GM12801 (cell line): Measurements from ENCODE around the gene PIK3R6.

Experiments
- TF ChIP-seq, protein P1 (sequence below): IDR thresholded peaks from one replicate; pipeline ENCODE4 v1.5.1; 2011; ENCODE audit warnings: control low read depth; ENCODE audit not compliant: insufficient read length; ENCODE audit errors: extremely low read depth

Gene PIK3R6

DNA sequence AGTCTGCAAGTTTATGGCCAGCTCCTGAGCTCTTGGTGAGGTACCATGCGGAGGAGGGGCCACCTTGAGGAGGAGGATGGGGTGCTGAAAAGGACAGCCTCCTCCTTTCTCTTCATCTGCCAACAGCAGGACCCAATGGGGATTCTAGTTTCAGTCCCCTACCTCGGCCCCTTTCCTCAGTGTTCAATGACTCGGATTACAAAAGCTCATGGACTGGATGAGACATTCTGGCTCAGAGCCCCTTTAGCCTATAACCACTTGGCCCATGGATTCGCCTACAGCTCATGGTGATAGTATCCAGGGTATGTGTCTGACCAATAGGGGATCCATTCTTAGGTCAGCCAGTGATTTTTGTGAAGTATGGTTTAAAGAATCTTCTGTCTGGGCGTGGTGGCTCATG, 8.5 kb upstream of the PIK3R6 start:
- TF ChIP-seq, protein P1, sequence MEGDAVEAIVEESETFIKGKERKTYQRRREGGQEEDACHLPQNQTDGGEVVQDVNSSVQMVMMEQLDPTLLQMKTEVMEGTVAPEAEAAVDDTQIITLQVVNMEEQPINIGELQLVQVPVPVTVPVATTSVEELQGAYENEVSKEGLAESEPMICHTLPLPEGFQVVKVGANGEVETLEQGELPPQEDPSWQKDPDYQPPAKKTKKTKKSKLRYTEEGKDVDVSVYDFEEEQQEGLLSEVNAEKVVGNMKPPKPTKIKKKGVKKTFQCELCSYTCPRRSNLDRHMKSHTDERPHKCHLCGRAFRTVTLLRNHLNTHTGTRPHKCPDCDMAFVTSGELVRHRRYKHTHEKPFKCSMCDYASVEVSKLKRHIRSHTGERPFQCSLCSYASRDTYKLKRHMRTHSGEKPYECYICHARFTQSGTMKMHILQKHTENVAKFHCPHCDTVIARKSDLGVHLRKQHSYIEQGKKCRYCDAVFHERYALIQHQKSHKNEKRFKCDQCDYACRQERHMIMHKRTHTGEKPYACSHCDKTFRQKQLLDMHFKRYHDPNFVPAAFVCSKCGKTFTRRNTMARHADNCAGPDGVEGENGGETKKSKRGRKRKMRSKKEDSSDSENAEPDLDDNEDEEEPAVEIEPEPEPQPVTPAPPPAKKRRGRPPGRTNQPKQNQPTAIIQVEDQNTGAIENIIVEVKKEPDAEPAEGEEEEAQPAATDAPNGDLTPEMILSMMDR: no peak

DNA sequence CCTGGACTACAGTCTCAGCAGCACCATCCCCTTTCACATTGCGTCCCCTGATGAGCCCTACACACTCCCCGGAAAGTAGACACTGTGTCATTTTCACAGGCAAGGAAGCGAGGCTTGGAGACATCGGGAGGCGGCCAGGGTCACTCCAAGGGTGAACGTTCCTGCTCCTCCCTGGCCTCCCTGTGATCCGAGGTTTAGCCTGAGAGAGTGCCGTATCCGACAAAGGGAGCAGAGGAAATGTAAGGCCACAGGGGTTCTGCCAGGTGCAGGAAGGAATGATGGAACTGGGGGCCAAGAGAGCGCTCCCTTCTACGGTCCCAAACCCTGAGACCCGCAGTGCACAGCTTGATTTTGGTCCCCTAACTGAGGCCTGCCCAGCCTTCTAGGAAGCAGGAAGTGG, 8.0 kb upstream of the PIK3R6 start:
- TF ChIP-seq, protein P1: no peak

DNA sequence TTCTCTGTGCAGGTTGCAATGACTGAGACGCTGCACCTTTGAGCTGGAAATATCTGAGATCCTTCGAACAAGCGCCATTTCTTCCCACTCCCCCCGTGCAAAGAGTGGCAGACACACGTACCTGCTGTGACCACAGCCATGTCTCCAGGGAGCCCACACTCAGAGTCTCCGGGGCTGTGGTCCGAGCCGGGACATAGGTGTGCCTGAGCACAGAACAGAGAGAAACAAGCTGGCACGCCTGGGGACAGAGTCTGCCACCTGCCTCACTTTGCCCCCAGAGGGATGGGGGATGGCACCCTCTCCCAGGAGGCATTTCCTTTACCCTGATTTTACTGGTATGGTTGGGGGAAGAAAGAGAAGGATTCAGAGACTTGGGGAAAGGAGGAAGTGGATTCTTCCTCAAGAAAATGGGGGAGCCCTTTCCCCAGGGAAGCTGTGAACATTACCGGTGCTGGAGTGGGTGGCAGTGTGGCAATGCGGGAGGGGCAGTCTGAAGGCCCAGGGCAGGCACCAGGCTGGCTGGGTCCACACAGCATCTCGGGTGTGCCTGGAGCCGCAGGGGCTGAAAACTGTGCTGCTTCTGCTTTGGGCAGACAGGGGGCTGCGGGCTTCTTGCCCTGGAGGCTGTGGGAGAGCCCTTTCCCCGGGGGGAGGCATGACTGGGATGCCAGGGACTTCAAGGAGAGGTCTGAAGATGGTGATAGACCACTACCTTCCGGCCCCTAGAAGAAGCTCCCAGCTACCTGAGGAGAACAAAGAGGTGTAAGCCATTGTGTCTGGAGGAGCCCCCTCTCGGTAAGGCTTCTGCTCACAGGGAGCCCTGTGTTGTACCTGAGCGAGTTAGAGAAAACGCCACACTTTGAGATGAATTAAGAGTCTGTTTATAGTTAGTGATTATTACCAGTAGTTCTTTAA, 6.6 kb upstream of the PIK3R6 start:
- TF ChIP-seq, protein P1: no peak

DNA sequence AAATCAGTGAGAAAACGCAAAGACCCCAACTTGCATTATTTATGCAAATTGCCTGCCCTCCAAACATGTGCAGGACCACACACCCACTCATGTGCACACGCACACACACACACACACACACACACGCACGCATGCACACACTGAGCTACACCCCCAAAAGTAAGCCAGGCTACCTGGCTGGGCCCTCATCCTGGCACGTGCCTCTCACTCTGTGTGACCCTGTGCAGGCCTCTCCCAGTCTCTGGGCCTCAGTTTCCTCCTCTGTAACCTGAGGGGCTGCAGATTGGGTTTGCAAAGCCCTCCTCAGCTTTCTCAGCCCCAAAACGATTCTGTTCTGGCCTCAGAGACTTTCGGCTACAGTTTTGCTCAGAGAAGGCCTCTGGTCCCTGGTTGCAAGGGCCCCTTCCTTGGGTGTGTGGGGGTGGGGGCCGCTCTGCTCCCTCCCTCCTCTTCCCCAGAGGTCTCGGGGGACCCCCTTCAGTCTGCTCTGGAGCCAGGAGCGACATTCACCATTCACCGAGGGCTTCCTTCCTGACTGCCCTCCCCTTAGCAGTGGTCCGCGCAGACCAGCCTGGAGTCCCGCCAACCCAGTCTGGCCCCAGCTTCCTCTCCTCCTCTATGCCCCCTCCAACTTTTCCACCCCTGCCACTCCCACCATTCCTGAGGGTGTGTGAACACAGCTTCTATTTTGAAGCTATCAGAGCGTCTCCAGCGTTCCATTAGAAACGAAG, 5.4 kb upstream of the PIK3R6 start:
- TF ChIP-seq, protein P1: no peak

DNA sequence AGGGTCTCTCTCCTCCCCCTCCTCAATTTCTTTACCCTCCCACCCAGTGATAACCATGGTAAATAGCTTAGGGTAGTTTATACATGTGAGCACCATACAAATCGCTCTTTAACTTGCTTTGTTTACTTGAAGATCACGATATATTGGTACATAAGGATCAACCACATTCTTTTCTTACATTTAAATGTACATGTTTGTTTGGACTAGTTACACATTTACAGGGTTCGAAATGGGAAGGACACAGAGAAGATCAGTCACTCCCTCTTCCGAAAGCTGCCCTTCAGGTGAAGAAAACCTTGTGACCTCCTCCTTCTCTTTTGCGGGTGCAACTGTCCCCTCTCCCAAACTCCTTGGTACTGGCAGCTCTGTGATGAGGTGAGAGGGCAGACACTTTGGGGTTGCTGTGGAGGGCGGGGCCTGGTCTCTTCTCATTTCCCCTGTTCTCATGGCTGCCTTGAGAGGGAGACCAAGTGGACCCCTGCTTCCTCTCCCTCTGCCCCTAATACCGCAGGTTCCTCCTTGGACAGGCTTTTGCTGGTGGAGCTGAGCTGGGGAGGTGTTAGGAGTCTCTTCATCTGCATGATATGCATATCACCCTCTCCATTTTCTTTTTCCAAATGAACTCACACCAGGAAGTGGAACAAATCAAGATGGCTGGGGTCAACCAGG, 4.7 kb upstream of the PIK3R6 start:
- TF ChIP-seq, protein P1: no peak

DNA sequence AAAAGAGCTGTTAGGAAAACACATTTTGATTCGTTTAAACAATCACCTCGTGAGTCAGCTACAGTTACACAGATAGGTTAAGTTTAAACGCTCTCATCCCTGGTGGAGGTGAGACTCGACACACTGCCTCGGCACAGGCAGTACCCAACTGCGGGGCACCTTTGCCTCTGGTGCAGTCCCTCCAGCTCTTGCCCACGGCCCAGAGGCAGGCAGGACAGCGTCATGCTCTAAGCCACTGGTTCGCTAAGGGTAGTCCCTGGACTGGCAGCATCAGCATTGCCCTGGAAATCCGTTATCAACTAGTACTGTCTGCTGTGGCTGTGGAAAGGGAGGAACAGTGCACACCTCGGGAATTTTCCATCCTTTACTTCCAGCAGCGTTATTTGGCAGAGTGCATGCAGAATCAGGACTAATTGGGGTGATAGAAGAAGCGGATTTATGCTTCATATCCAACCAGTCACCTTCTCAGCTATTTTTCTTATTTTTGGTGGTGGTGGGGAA, 3.7 kb upstream of the PIK3R6 start:
- TF ChIP-seq, protein P1: no peak
